GM23338 (cell line): ENCODE results near the gene MALRD1. TPM values are rescaled to one million over a fixed set of nuclear protein-coding genes. Genes with fewer than 3 reads are reported as not detected.
A peak's percentile ranks its signal among the peaks of the same experiment; 100 is the strongest.

Source experiments
- ATAC-seq: fragments of 200-7000 bp; cut with Tn5 transposase; 3 replicates; pipeline ENCODE4 v1.9.1; 2020
- DNase-seq: peaks from one replicate; pipeline ENCODE4 v3.0.0-alpha.2; 2015; ENCODE audit warnings: low spot score
- H2AFZ ChIP-seq: fragments of 200-600 bp; sonication (generic); 2 replicates; pipeline ENCODE4 v1.8.0; 2016; ENCODE audit warnings: antibody characterized with exemption, mild to moderate bottlenecking, moderate library complexity
- H3F3A ChIP-seq: fragments of 200-600 bp; sonication (generic); replicated peaks from 2 replicates; pipeline ENCODE4 v1.8.0; 2017; ENCODE audit warnings: antibody characterized with exemption, mixed run types, low read depth
- H3K27ac ChIP-seq: fragments of 200-600 bp; sonication (generic); 2 replicates; pipeline ENCODE4 v1.6.1; 2016; ENCODE audit warnings: low read depth
- H3K27me3 ChIP-seq: fragments of 200-600 bp; sonication (generic); 2 replicates; pipeline ENCODE4 v1.8.0; 2016; ENCODE audit warnings: mild to moderate bottlenecking, mixed run types, moderate library complexity; ENCODE audit not compliant: insufficient read depth
- H3K36me3 ChIP-seq: fragments of 200-600 bp; sonication (generic); 2 replicates; pipeline ENCODE4 v1.8.0; 2016; ENCODE audit warnings: mild to moderate bottlenecking; ENCODE audit not compliant: insufficient read depth
- H3K4me1 ChIP-seq: fragments of 200-600 bp; sonication (generic); 2 replicates; pipeline ENCODE4 v1.8.0; 2016; ENCODE audit warnings: mild to moderate bottlenecking, moderate library complexity; ENCODE audit not compliant: insufficient read depth
- H3K4me2 ChIP-seq: fragments of 200-600 bp; sonication (generic); 2 replicates; pipeline ENCODE4 v1.7.1; 2017; ENCODE audit warnings: mixed run types
- H3K4me3 ChIP-seq: fragments of 200-600 bp; sonication (generic); 2 replicates; pipeline ENCODE4 v1.6.1; 2016; ENCODE audit warnings: mixed run types
- H3K79me2 ChIP-seq: fragments of 200-600 bp; sonication (generic); replicated peaks from 2 replicates; pipeline ENCODE4 v1.8.0; 2017; ENCODE audit warnings: mild to moderate bottlenecking; ENCODE audit not compliant: insufficient read depth
- H3K9me2 ChIP-seq: fragments of 200-600 bp; sonication (generic); 2 replicates; pipeline ENCODE4 v1.8.0; 2017; ENCODE audit not compliant: insufficient read depth
- H4K20me1 ChIP-seq: fragments of 200-600 bp; sonication (generic); replicated peaks from 2 replicates; pipeline ENCODE4 v1.8.0; 2017; ENCODE audit warnings: mild to moderate bottlenecking; ENCODE audit not compliant: insufficient read depth
- H3K27ac Mint-ChIP-seq: 2 replicates; pipeline ENCODE4 v1.8.0; 2020; ENCODE audit warnings: inconsistent platforms, mild to moderate bottlenecking, moderate library complexity, mixed read lengths
- H3K27me3 Mint-ChIP-seq: 3 replicates; pipeline ENCODE4 v1.8.0; 2022; ENCODE audit warnings: low read depth, mild to moderate bottlenecking, moderate library complexity, mixed read lengths, inconsistent platforms; ENCODE audit not compliant: insufficient read depth, poor library complexity
- H3K36me3 Mint-ChIP-seq: 3 replicates; pipeline ENCODE4 v1.8.0; 2021; ENCODE audit warnings: low read depth, mild to moderate bottlenecking, inconsistent platforms, moderate library complexity, mixed read lengths
- H3K4me1 Mint-ChIP-seq: 3 replicates; pipeline ENCODE4 v1.8.0; 2020; ENCODE audit warnings: mild to moderate bottlenecking, inconsistent platforms, mixed read lengths
- H3K4me3 Mint-ChIP-seq: 3 replicates; pipeline ENCODE4 v1.8.0; 2021; ENCODE audit warnings: moderate library complexity, mild to moderate bottlenecking, inconsistent platforms, mixed read lengths
- H3K9me3 Mint-ChIP-seq: 3 replicates; pipeline ENCODE4 v1.8.0; 2020; ENCODE audit warnings: moderate library complexity, mild to moderate bottlenecking, inconsistent platforms, mixed read lengths
- EZH2phosphoT487 ChIP-seq: fragments of 200-600 bp; sonication (generic); IDR thresholded peaks from one replicate; pipeline ENCODE4 v1.8.1; 2018; ENCODE audit warnings: antibody characterized with exemption; ENCODE audit not compliant: unreplicated experiment
- NANOG ChIP-seq: IDR thresholded peaks from 2 replicates; pipeline ENCODE4 v1.6.1; 2016; ENCODE audit warnings: antibody characterized with exemption, borderline replicate concordance
- POLR2AphosphoS5 ChIP-seq: IDR thresholded peaks from 2 replicates; pipeline ENCODE4 v1.6.1; 2016; ENCODE audit warnings: antibody characterized with exemption, low read depth
- STAT1 ChIP-seq: IDR thresholded peaks from one replicate; pipeline ENCODE4 v1.6.1; 2016; ENCODE audit warnings: antibody characterized with exemption; ENCODE audit not compliant: unreplicated experiment
- ZNF114 ChIP-seq: fragments of 250-450 bp; sonication (Bioruptor Pico); IDR thresholded peaks from 2 replicates; pipeline ENCODE4 v1.5.0; 2020; ENCODE audit warnings: mild to moderate bottlenecking, moderate library complexity
- ZNF331 ChIP-seq: fragments of 250-450 bp; sonication (Bioruptor Pico); IDR thresholded peaks from 2 replicates; pipeline ENCODE4 v1.5.0; 2020; ENCODE audit warnings: low read depth, mild to moderate bottlenecking, moderate library complexity
- polyA plus RNA-seq: library from polyadenylated mRNA; unstranded; fragments of >200 nt; fragmentation: Nextera tagmentation; extraction: Ambion mirVana; gene quantifications from 2 replicates; pipeline ENCODE4 v1.2.1, GENCODE V29; 2016
- total RNA-seq: library from RNA; depleted of rRNA; stranded (reverse); fragments of >200 nt; shearing (Covaris generic); gene quantifications from 2 replicates; pipeline ENCODE4 v1.2.3, GENCODE V29; 2014
- TF ChIP-seq, protein P1 (sequence below): IDR thresholded peaks from one replicate; pipeline ENCODE4 v1.6.1; 2018; ENCODE audit warnings: antibody characterized with exemption; ENCODE audit not compliant: unreplicated experiment
- TF ChIP-seq, protein P2 (sequence below): IDR thresholded peaks from 2 replicates; pipeline ENCODE4 v1.6.1; 2016; ENCODE audit warnings: antibody characterized with exemption
- TF ChIP-seq, protein P3 (sequence below), 2 experiments: fragments of 200-600 bp in 1 of 2; sonication (generic) in 1 of 2; conservative IDR thresholded peaks; 2 replicates each; pipeline versions ENCODE4 v1.5.1 to v1.6.1; 2016 to 2017; ENCODE audit warnings: antibody characterized with exemption in 2 of 2, low read depth in 2 of 2, mild to moderate bottlenecking in 2 of 2, moderate library complexity in 1 of 2

The MALRD1 gene
- total and polyA plus RNA-seq, 2 experiments from 2014 or later, result 0.42 to 1.9 TPM

DNA sequence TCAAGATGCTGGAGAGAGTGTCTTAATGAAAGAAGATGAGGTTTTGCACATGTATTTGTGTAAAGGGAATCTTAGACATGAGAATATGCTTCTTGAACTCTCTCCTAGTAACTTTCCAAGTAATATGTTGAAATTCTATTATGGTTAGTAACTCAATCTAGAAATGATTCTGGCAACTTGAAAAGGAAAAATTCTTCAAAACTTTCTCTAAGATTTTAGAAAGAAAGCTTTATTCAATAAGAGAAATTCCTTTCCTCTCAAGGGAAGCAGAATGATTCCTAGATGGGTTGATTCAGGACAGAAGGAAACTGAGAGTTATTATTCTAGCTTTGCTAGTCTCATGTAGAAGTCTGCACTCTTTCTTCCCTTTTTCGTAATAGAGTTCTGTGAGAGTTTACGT is 403.3 kb downstream of the MALRD1 start:
- no peak overlapping the region for H3K4me2 ChIP-seq
- H3F3A ChIP-seq, result no peaks in the 10 kb centered on the region
- H3K27me3 ChIP-seq, result no peaks in the 10 kb centered on the region
- H3K36me3 ChIP-seq, result no peaks in the 10 kb centered on the region
- H4K20me1 ChIP-seq, result no peaks in the 10 kb centered on the region
- DNase-seq (no peak), ATAC-seq (no peak)
- no peak overlapping the region for H3K27ac Mint-ChIP-seq
- peak overlapping the region; percentile 30; the same call in 1 of the 2 replicates for H2AFZ ChIP-seq
- H3K27ac ChIP-seq, result no peak overlapping the region
- H3K4me1 Mint-ChIP-seq, result no peaks in the 10 kb centered on the region
- H3K36me3 Mint-ChIP-seq, result no peaks in the 10 kb centered on the region; the same call in 2 of the 3 replicates
- no peaks in the 10 kb centered on the region for H3K79me2 ChIP-seq
- no peaks in the 10 kb centered on the region for H3K27me3 Mint-ChIP-seq
- H3K4me1 ChIP-seq, result no peaks in the 10 kb centered on the region; the same call in 1 of the 2 replicates
- no peaks in the 10 kb centered on the region for H3K9me3 Mint-ChIP-seq
- no peak overlapping the region for H3K4me3 ChIP-seq
- H3K4me3 Mint-ChIP-seq, result no peak overlapping the region
- no peaks in the 10 kb centered on the region; the same call in 1 of the 2 replicates for H3K9me2 ChIP-seq
- TF ChIP-seq, protein P1, sequence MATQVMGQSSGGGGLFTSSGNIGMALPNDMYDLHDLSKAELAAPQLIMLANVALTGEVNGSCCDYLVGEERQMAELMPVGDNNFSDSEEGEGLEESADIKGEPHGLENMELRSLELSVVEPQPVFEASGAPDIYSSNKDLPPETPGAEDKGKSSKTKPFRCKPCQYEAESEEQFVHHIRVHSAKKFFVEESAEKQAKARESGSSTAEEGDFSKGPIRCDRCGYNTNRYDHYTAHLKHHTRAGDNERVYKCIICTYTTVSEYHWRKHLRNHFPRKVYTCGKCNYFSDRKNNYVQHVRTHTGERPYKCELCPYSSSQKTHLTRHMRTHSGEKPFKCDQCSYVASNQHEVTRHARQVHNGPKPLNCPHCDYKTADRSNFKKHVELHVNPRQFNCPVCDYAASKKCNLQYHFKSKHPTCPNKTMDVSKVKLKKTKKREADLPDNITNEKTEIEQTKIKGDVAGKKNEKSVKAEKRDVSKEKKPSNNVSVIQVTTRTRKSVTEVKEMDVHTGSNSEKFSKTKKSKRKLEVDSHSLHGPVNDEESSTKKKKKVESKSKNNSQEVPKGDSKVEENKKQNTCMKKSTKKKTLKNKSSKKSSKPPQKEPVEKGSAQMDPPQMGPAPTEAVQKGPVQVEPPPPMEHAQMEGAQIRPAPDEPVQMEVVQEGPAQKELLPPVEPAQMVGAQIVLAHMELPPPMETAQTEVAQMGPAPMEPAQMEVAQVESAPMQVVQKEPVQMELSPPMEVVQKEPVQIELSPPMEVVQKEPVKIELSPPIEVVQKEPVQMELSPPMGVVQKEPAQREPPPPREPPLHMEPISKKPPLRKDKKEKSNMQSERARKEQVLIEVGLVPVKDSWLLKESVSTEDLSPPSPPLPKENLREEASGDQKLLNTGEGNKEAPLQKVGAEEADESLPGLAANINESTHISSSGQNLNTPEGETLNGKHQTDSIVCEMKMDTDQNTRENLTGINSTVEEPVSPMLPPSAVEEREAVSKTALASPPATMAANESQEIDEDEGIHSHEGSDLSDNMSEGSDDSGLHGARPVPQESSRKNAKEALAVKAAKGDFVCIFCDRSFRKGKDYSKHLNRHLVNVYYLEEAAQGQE, result no peak
- no peak for TF ChIP-seq ZNF331 (CRISPR knock-in tag)
- TF ChIP-seq POLR2AphosphoS5, result no peak
- TF ChIP-seq, protein P2, sequence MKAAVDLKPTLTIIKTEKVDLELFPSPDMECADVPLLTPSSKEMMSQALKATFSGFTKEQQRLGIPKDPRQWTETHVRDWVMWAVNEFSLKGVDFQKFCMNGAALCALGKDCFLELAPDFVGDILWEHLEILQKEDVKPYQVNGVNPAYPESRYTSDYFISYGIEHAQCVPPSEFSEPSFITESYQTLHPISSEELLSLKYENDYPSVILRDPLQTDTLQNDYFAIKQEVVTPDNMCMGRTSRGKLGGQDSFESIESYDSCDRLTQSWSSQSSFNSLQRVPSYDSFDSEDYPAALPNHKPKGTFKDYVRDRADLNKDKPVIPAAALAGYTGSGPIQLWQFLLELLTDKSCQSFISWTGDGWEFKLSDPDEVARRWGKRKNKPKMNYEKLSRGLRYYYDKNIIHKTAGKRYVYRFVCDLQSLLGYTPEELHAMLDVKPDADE, result no peak
- no peak for TF ChIP-seq ZNF114 (CRISPR knock-in tag)
- no peak for TF ChIP-seq EZH2phosphoT487
- no peak for TF ChIP-seq STAT1
- TF ChIP-seq, protein P3, sequence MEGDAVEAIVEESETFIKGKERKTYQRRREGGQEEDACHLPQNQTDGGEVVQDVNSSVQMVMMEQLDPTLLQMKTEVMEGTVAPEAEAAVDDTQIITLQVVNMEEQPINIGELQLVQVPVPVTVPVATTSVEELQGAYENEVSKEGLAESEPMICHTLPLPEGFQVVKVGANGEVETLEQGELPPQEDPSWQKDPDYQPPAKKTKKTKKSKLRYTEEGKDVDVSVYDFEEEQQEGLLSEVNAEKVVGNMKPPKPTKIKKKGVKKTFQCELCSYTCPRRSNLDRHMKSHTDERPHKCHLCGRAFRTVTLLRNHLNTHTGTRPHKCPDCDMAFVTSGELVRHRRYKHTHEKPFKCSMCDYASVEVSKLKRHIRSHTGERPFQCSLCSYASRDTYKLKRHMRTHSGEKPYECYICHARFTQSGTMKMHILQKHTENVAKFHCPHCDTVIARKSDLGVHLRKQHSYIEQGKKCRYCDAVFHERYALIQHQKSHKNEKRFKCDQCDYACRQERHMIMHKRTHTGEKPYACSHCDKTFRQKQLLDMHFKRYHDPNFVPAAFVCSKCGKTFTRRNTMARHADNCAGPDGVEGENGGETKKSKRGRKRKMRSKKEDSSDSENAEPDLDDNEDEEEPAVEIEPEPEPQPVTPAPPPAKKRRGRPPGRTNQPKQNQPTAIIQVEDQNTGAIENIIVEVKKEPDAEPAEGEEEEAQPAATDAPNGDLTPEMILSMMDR (conservative IDR thresholded peaks at IDR 0.05; ENCODE audit: low read depth in 2 of 2), result no peak
- TF ChIP-seq NANOG, result no peak

DNA sequence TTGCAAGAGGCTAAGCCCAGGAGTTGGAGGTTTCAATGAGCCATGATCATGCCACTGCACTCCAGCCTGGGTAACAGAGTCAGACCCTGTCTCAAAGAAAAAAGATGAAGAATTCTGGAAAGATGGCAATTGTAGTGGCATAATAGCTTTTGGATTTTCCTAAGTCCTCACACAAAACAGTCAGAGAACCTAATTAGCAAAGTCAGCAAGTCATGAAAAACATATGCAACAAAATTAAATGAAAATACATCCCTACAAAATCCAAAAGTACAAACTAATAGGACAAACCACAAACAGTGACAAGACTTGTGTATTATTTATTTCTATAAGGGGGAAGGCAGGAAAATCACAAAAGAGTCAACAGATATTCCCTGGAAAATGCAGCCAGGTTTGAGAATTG is 405.4 kb downstream of the MALRD1 start:
- H3K27me3 ChIP-seq, result no peaks in the 10 kb centered on the region
- no peaks in the 10 kb centered on the region for H3K9me3 Mint-ChIP-seq
- H3K79me2 ChIP-seq, result no peaks in the 10 kb centered on the region
- DNase-seq (no peak), ATAC-seq (no peak)
- H3K27ac Mint-ChIP-seq, result no peak overlapping the region
- no peak overlapping the region for H3K4me3 ChIP-seq
- no peaks in the 10 kb centered on the region for H4K20me1 ChIP-seq
- H3K4me3 Mint-ChIP-seq, result no peak overlapping the region
- H3K9me2 ChIP-seq, result no peaks in the 10 kb centered on the region; the same call in 1 of the 2 replicates
- TF ChIP-seq, protein P3 (conservative IDR thresholded peaks at IDR 0.05; ENCODE audit: low read depth in 2 of 2), result no peak
- H3K36me3 Mint-ChIP-seq, result no peaks in the 10 kb centered on the region
- H3K27me3 Mint-ChIP-seq, result no peaks in the 10 kb centered on the region
- no peak overlapping the region for H2AFZ ChIP-seq
- no peak overlapping the region for H3K4me2 ChIP-seq
- no peaks in the 10 kb centered on the region; the same call in 1 of the 2 replicates for H3K4me1 ChIP-seq
- no peaks in the 10 kb centered on the region for H3F3A ChIP-seq
- H3K27ac ChIP-seq, result no peak overlapping the region
- no peaks in the 10 kb centered on the region for H3K4me1 Mint-ChIP-seq
- H3K36me3 ChIP-seq, result no peaks in the 10 kb centered on the region
